SK-N-SH (cell line): ENCODE measurements around the gene PARN. TPM values are rescaled to one million over a fixed set of nuclear protein-coding genes. Genes with fewer than 3 reads are reported as not detected.

Source experiments
- CTCF ChIA-PET: fragments of 300-600, 350-600 bp; formaldehyde crosslinking; extraction: SDS; loops from one replicate; lab custom pipeline; 2021; lab: Yijun Ruan, JAX
- POLR2A ChIA-PET: fragments of 350-600 bp; sonication (Branson Sonifier 250); formaldehyde crosslinking; extraction: SDS; loops from one replicate; lab custom pipeline; 2020; ENCODE audit warnings: antibody characterized with exemption, inconsistent platforms; lab: Yijun Ruan, JAX
- DNase-seq: peaks from one replicate; pipeline ENCODE4 v3.0.0; 2012
- H2AFZ ChIP-seq: fragments of 200-600 bp; sonication (generic); 2 replicates; pipeline ENCODE4 v1.8.1; 2016; ENCODE audit warnings: antibody characterized with exemption, mild to moderate bottlenecking, low read depth
- H3F3A ChIP-seq: fragments of 200-600 bp; sonication (generic); replicated peaks from 2 replicates; pipeline ENCODE3; 2016; ENCODE audit warnings: antibody characterized with exemption, mild to moderate bottlenecking; ENCODE audit not compliant: insufficient read depth
- H3K27ac ChIP-seq, 2 experiments: fragments of 200-500 bp in 1 of 2; fragments of 200-600 bp in 1 of 2; sonication (Bioruptor generic) in 1 of 2; sonication (generic), shearing (Covaris generic) in 1 of 2; 2 replicates each; pipeline versions ENCODE4 v1.5.1 to v1.6.1; 2014 to 2016; ENCODE audit warnings: low read depth in 2 of 2, inconsistent platforms in 1 of 2, low read length in 1 of 2, mild to moderate bottlenecking in 1 of 2, mixed read lengths in 1 of 2
- H3K27me3 ChIP-seq: fragments of 200-600 bp; sonication (generic), shearing (Covaris generic); 2 replicates; pipeline ENCODE4 v1.6.1; 2016; ENCODE audit warnings: mixed run types; ENCODE audit not compliant: insufficient read depth
- H3K36me3 ChIP-seq, 2 experiments: fragments of 200-500 bp in 1 of 2; fragments of 200-600 bp in 1 of 2; sonication (Bioruptor generic) in 1 of 2; sonication (generic) in 1 of 2; replicated peaks in 1 of 2; 2 replicates each; pipeline versions ENCODE3 to v1.5.1; 2014 to 2016; ENCODE audit warnings: low read length in 1 of 2, mild to moderate bottlenecking in 1 of 2; ENCODE audit not compliant: insufficient read depth in 2 of 2, control insufficient read depth in 1 of 2
- H3K4me1 ChIP-seq, 2 experiments: fragments of 200-500 bp in 1 of 2; fragments of 200-600 bp in 1 of 2; sonication (Bioruptor generic) in 1 of 2; sonication (generic), shearing (Covaris generic) in 1 of 2; 2 replicates each; pipeline versions ENCODE4 v1.5.1 to v1.6.1; 2014 to 2016; ENCODE audit warnings: low read depth in 1 of 2, low read length in 1 of 2, mixed run types in 1 of 2; ENCODE audit not compliant: insufficient read depth in 2 of 2, control insufficient read depth in 1 of 2
- H3K4me2 ChIP-seq: fragments of 200-600 bp; sonication (generic), shearing (Covaris generic); 2 replicates; pipeline ENCODE4 v1.6.1; 2017; ENCODE audit warnings: mixed run types
- H3K4me3 ChIP-seq, 2 experiments: fragments of 200-500 bp in 1 of 2; fragments of 200-600 bp in 1 of 2; sonication (Bioruptor generic) in 1 of 2; sonication (generic), shearing (Covaris generic) in 1 of 2; 2 replicates each; pipeline versions ENCODE4 v1.5.1 to v1.8.1; 2014 to 2016; ENCODE audit warnings: low read depth in 2 of 2, inconsistent platforms in 1 of 2, low read length in 1 of 2, mild to moderate bottlenecking in 1 of 2, mixed read lengths in 1 of 2, moderate library complexity in 1 of 2
- H3K79me2 ChIP-seq: fragments of 200-600 bp; sonication (generic); 2 replicates; pipeline ENCODE4 v1.8.1; 2017; ENCODE audit warnings: mild to moderate bottlenecking; ENCODE audit not compliant: insufficient read depth
- H3K9ac ChIP-seq: fragments of 200-600 bp; sonication (generic); 2 replicates; pipeline ENCODE4 v1.6.1; 2017; ENCODE audit warnings: mixed run types
- H3K9me2 ChIP-seq: fragments of 200-600 bp; sonication (generic); 2 replicates; pipeline ENCODE4 v1.6.1; 2017; ENCODE audit warnings: mixed run types
- H3K9me3 ChIP-seq: fragments of 200-600 bp; sonication (generic); 2 replicates; pipeline ENCODE4 v1.6.1; 2017; ENCODE audit warnings: mixed run types, mild to moderate bottlenecking, moderate library complexity
- H4K20me1 ChIP-seq: fragments of 200-600 bp; sonication (generic); 2 replicates; pipeline ENCODE4 v1.6.1; 2017; ENCODE audit warnings: mild to moderate bottlenecking, mixed run types; ENCODE audit not compliant: insufficient read depth
- EP300 ChIP-seq, 2 experiments: IDR thresholded peaks; 2 replicates each; pipeline versions ENCODE4 v1.4.0 to v1.6.1; 2012; ENCODE audit warnings: borderline replicate concordance in 1 of 2, low read depth in 1 of 2, low read length in 1 of 2
- FOSL2 ChIP-seq: IDR thresholded peaks from 2 replicates; pipeline ENCODE4 v1.4.0; 2012; ENCODE audit warnings: low read depth, mild to moderate bottlenecking, moderate library complexity, borderline replicate concordance
- IRF3 ChIP-seq: fragments of 150-350 bp; IDR thresholded peaks from 2 replicates; pipeline ENCODE4 v1.6.1; 2016; ENCODE audit warnings: mild to moderate bottlenecking, low read depth, low read length
- JUND ChIP-seq: IDR thresholded peaks from 2 replicates; pipeline ENCODE4 v1.4.0; 2012
- MAX ChIP-seq: IDR thresholded peaks from 2 replicates; pipeline ENCODE4 v1.4.0; 2012; ENCODE audit warnings: low read depth
- MEF2A ChIP-seq: IDR thresholded peaks from 2 replicates; pipeline ENCODE4 v1.4.0; 2012; ENCODE audit warnings: low read depth, borderline replicate concordance
- NFIC ChIP-seq: IDR thresholded peaks from 2 replicates; pipeline ENCODE4 v1.4.0; 2012; ENCODE audit warnings: borderline replicate concordance
- POLR2AphosphoS5 ChIP-seq: IDR thresholded peaks from 2 replicates; pipeline ENCODE4 v1.6.1; 2012; ENCODE audit warnings: low read depth, low read length
- RAD21 ChIP-seq: IDR thresholded peaks from 2 replicates; pipeline ENCODE4 v1.6.1; 2012; ENCODE audit warnings: mild to moderate bottlenecking, low read length
- RCOR1 ChIP-seq: fragments of 150-350 bp; IDR thresholded peaks from 2 replicates; pipeline ENCODE4 v1.6.1; 2017; ENCODE audit warnings: antibody characterized with exemption, low read length
- SIN3A ChIP-seq: IDR thresholded peaks from 2 replicates; pipeline ENCODE4 v1.6.1; 2012; ENCODE audit warnings: low read depth, mild to moderate bottlenecking, low read length, moderate library complexity, borderline replicate concordance
- SMC3 ChIP-seq: IDR thresholded peaks from 2 replicates; pipeline ENCODE4 v1.6.1; 2012; ENCODE audit warnings: low read depth, low read length, improper control_type of control experiment
- TAF1 ChIP-seq: IDR thresholded peaks from 2 replicates; pipeline ENCODE4 v1.6.1; 2012; ENCODE audit warnings: low read depth, mild to moderate bottlenecking, low read length, moderate library complexity, borderline replicate concordance
- TEAD4 ChIP-seq: IDR thresholded peaks from 2 replicates; pipeline ENCODE4 v1.4.0; 2012; ENCODE audit warnings: mild to moderate bottlenecking, borderline replicate concordance; ENCODE audit not compliant: insufficient read depth
- USF1 ChIP-seq: IDR thresholded peaks from 2 replicates; pipeline ENCODE4 v1.4.0; 2012; ENCODE audit warnings: low read depth, borderline replicate concordance
- YY1 ChIP-seq: IDR thresholded peaks from 2 replicates; pipeline ENCODE4 v1.4.0; 2012; ENCODE audit warnings: low read depth, mild to moderate bottlenecking
- ZBTB33 ChIP-seq: IDR thresholded peaks from 2 replicates; pipeline ENCODE4 v1.4.0; 2012; ENCODE audit warnings: low read depth, borderline replicate concordance
- WGBS: methylation state at CpG from one replicate; pipeline ENCODE4 v1.1.6; 2017; ENCODE audit warnings: low lambda C conversion rate; 5-methylcytosine and 5-hydroxymethylcytosine counted together
- polyA plus RNA-seq, 3 experiments: library from polyadenylated mRNA; depleted of rRNA; stranded (reverse); fragments of >200 nt; gene quantifications; 2 replicates each; pipeline ENCODE4 v1.2.3, GENCODE V29; 2012

The PARN gene
- polyA plus RNA-seq, 1 of the 3 experiments (the other 2 are of a cell fraction), result 20.5 TPM

- Histone ChIP-seq H3K9me3 (no peaks in the 10 kb centered on the region), H3K9me2 (no peaks in the 10 kb centered on the region), H3K4me3 (no peak overlapping the region), H2AFZ (no peak overlapping the region), H3K4me1 (peaks cover 10 to 15% of the 10 kb centered on the region in 2 experiments; a peak in 3 of 4 replicates), H3K9ac (no peak overlapping the region), H3F3A (peaks cover 19% of the 10 kb centered on the region), H3K27me3 (no peaks in the 10 kb centered on the region), H3K36me3 (no peaks in the 10 kb centered on the region), H3K27ac (no peak overlapping the region), H3K4me2 (no peak overlapping the region), H3K79me2 (no peaks in the 10 kb centered on the region), H4K20me1 (no peaks in the 10 kb centered on the region)
- TF ChIP-seq USF1 (no peak), RCOR1 (no peak), MAX (no peak)
- DNase-seq, result no peak
- POLR2A ChIA-PET, result no interaction called here
- WGBS, result 87% methylated on average over 4 of the region's 4 CpGs
- CTCF ChIA-PET, result no interaction called here
These were observed 120.4 kb downstream of the PARN start for GRCh38 chr16:14509675-14510132.

- Histone ChIP-seq H3K9me3 (no peaks in the 10 kb centered on the region), H3K9me2 (no peaks in the 10 kb centered on the region), H2AFZ (no peak overlapping the region), H3K4me2 (no peak overlapping the region), H3K4me3 (no peak overlapping the region), H4K20me1 (no peaks in the 10 kb centered on the region), H3K27me3 (no peaks in the 10 kb centered on the region), H3K27ac (no peak overlapping the region), H3K79me2 (no peaks in the 10 kb centered on the region), H3K9ac (no peak overlapping the region), H3K4me1 (peaks cover 10 to 15% of the 10 kb centered on the region in 2 experiments; a peak in 3 of 4 replicates), H3F3A (peaks cover 19% of the 10 kb centered on the region), H3K36me3 (no peaks in the 10 kb centered on the region)
- ChIA-PET CTCF (no interaction called here), POLR2A (no interaction called here)
- WGBS, result 71% methylated on average over 4 of the region's 4 CpGs
- DNase-seq, result no peak
- no peak for TF ChIP-seq TEAD4
- no peak for TF ChIP-seq MAX
- 0 out of 2 replicates have a peak, but pooled peaks have one; percentile 5 for TF ChIP-seq FOSL2
- no peak for TF ChIP-seq SIN3A
These were observed 121.0 kb downstream of the PARN start for GRCh38 chr16:14509055-14509454.

GRCh38 chr16:14505846-14506245, 124.2 kb downstream of the PARN start:
- Histone ChIP-seq H3K9me2 (no peaks in the 10 kb centered on the region), H3F3A (peaks cover 31% of the 10 kb centered on the region), H3K36me3 (no peaks in the 10 kb centered on the region), H3K4me1 (peaks cover 23 to 34% of the 10 kb centered on the region in 2 experiments), H3K79me2 (no peaks in the 10 kb centered on the region), H3K4me2 (no peak overlapping the region), H2AFZ (no peak overlapping the region), H3K9me3 (no peaks in the 10 kb centered on the region), H3K9ac (no peak overlapping the region; the same call in 1 of the 2 replicates), H3K4me3 (no peak overlapping the region), H3K27me3 (no peaks in the 10 kb centered on the region), H3K27ac (peak overlapping the region in 1 of 2 experiments; percentile 58; a peak in 3 of 4 replicates), H4K20me1 (no peaks in the 10 kb centered on the region)
- CTCF ChIA-PET, result interaction anchor here (1.8 to 2.0 kb wide), 2 partner anchors 22 to 206 kb away, joined by 4 to 10 read pairs; no protein-coding TSS in a partner anchor
- DNase-seq, result peak; percentile 37
- POLR2A ChIA-PET, result no interaction called here
- WGBS, result 9% methylated on average over 2 of the region's 2 CpGs
- TF ChIP-seq EP300 (IDR thresholded peaks at IDR 0.05; ENCODE audit: borderline replicate concordance in 1 of 2, low read depth in 1 of 2, low read length in 1 of 2) (0 out of 4 replicates have a peak, but pooled peaks of 1 of the 2 experiments have one; percentile 15), MEF2A (no peak), MAX (no peak), JUND (no peak), TAF1 (no peak), NFIC (no peak), IRF3 (no peak), RAD21 (no peak), SMC3 (no peak), POLR2AphosphoS5 (no peak), ZBTB33 (no peak), YY1 (no peak), FOSL2 (no peak)
